COR-L47 (cell line): Measurements from ENCODE around the gene MARK3.

ENCODE experiments used
- DNase-seq: peaks from one replicate; lab custom pipeline; 2025; lab: John Stamatoyannopoulos, UW

MARK3 gene

GRCh38 chr14:103526914-103527248, 141.7 kb downstream of the MARK3 start:
- no peak for DNase-seq

GRCh38 chr14:103527408-103528145, 142.4 kb downstream of the MARK3 start:
- DNase-seq: no peak

GRCh38 chr14:103528146-103528586, 143.0 kb downstream of the MARK3 start:
- DNase-seq: peak; percentile 51

- DNase-seq: peak; percentile 96
Measured at GRCh38 chr14:103528587-103529382, 143.6 kb downstream of the MARK3 start, which contains the start of gene TRMT61A. TSS of gene TRMT61A (plus strand) at chr14:103529196. CDS start at chr14:103529979, 783 bp downstream.

- no peak for DNase-seq
Measured at GRCh38 chr14:103529383-103530365, 144.5 kb downstream of the MARK3 start.

- DNase-seq: no peak
Measured at GRCh38 chr14:103530390-103530789, 145.2 kb downstream of the MARK3 start.

- DNase-seq: no peak
Measured at GRCh38 chr14:103530831-103531230, 145.6 kb downstream of the MARK3 start.

GRCh38 chr14:103531421-103532215, 146.4 kb downstream of the MARK3 start:
- DNase-seq: no peak

- no peak for DNase-seq
Measured at GRCh38 chr14:103532216-103533136, 147.3 kb downstream of the MARK3 start.

GRCh38 chr14:103533137-103533998, 148.2 kb downstream of the MARK3 start:
- no peak for DNase-seq

GRCh38 chr14:103533999-103534575, 148.9 kb downstream of the MARK3 start:
- no peak for DNase-seq

GRCh38 chr14:103534576-103535061, 149.4 kb downstream of the MARK3 start:
- no peak for DNase-seq

GRCh38 chr14:103535081-103535890, 150.1 kb downstream of the MARK3 start:
- no peak for DNase-seq

GRCh38 chr14:103535891-103536565, 150.8 kb downstream of the MARK3 start:
- no peak for DNase-seq

- DNase-seq: no peak
Measured at GRCh38 chr14:103536693-103537092, 151.5 kb downstream of the MARK3 start.

- DNase-seq: no peak
Measured at GRCh38 chr14:103537175-103537990, 152.2 kb downstream of the MARK3 start.
